IPS-15b (cell line): Measurements from ENCODE around the gene HOXC6.

ENCODE experiments used
- H3K27me3 ChIP-seq: one replicate; pipeline ENCODE4 v1.6.1; 2013; ENCODE audit warnings: low read length; ENCODE audit not compliant: control insufficient read depth, insufficient read depth
- H3K36me3 ChIP-seq: one replicate; pipeline ENCODE4 v1.6.1; 2013; ENCODE audit warnings: low read length; ENCODE audit not compliant: control insufficient read depth, insufficient read depth
- H3K4me1 ChIP-seq: one replicate; pipeline ENCODE4 v1.6.1; 2013; ENCODE audit warnings: mild to moderate bottlenecking, low read length; ENCODE audit not compliant: control insufficient read depth, insufficient read depth
- H3K4me3 ChIP-seq: one replicate; pipeline ENCODE4 v1.5.1; 2013; ENCODE audit warnings: low read depth, low read length
- H3K9ac ChIP-seq: one replicate; pipeline ENCODE4 v1.6.1; 2013; ENCODE audit warnings: low read depth, mild to moderate bottlenecking, low read length
- H3K9me3 ChIP-seq: one replicate; pipeline ENCODE4 v1.6.1; 2013; ENCODE audit warnings: mild to moderate bottlenecking, low read length; ENCODE audit not compliant: control insufficient read depth, insufficient read depth

The HOXC6 gene

GRCh38 chr12:54016051-54016450 lies 12.2 kb upstream of the HOXC6 start:
- Histone ChIP-seq H3K4me1 (no peaks in the 10 kb centered on the region), H3K36me3 (no peaks in the 10 kb centered on the region), H3K27me3 (peaks cover 96% of the 10 kb centered on the region), H3K9me3 (no peaks in the 10 kb centered on the region), H3K4me3 (peak overlapping the region; percentile 26), H3K9ac (no peak overlapping the region)

DNA sequence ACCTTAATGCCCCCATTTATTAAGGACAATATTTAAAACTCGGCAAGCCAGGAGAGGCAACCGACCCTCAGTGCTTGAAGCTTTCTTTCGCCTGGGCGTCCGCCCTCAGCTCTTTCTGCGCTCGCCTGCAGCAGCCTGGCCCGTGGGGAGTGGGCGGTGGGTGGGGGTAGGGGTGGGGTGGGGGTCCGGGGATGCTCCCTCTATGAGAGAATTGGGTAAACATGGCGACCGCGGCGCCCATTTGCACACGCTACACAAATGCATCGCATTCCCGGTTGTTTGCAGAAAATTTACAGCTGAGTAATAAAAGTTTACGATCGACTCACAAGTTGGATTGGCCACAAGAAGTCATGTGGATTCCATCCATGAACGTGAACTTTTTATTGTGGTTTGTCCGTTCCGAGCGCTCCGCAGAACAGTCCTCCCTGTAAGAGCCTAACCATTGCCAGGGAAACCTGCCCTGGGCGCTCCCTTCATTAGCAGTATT lies 11.7 kb upstream of the HOXC6 start:
- Histone ChIP-seq H3K9me3 (no peaks in the 10 kb centered on the region), H3K27me3 (peaks cover 96% of the 10 kb centered on the region), H3K9ac (no peak overlapping the region), H3K4me3 (peak overlapping the region; percentile 26), H3K36me3 (no peaks in the 10 kb centered on the region), H3K4me1 (no peaks in the 10 kb centered on the region)

DNA sequence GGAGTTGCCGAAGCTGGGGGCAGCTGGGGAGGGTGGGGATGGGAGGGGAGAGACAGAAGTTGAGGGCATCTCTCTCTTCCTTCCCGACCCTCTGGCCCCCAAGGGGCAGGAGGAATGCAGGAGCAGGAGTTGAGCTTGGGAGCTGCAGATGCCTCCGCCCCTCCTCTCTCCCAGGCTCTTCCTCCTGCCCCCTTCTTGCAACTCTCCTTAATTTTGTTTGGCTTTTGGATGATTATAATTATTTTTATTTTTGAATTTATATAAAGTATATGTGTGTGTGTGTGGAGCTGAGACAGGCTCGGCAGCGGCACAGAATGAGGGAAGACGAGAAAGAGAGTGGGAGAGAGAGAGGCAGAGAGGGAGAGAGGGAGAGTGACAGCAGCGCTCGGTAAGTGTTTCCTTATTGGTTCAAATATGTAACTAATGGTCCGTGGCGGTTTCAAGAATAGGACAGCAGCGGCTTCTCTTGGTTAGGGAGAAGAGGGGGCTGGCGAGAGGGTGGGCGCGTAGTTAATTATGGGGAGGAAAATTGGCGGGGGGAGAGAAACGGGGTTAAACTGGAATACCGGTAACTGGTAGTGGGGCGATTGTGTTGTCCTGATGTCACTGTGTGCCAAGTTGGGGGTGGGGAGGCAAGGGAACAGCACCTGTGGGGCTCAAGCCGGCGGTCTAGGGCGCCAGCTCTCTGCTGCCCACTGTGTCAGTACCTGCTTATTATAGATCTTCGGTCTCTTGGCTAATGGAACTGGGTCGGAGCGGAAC lies 11.0 kb upstream of the HOXC6 start:
- H3K4me1 ChIP-seq: no peaks in the 10 kb centered on the region

DNA sequence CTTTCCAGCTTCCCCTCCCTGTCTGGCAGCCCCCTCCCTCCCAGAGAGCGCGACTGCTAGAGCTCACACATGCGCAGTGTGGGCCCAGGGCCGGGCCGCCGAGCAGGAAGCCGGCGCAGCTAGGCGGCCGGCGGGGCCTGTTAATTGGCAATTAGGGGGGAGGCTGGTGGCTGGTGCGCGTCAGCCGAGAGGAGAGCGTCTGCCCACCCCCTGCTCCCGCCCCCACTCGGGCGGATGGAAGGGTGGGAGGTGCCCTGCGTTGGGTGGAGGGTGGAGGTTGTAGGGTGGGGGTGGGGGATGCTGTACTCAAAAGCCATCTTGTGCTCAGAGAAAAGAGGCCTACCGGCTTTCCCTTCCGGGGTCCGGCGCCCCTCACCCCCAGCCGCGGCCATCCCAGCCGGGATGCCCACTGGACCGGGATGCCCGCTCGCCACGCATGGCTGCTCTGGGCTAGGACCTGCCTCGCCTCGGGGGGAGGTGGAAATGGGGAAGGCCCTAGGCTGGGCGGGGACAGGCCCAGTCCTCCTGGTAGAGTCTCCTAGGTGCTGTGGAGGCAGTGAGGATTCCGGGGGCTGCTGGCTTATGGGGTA lies 10.3 kb upstream of the HOXC6 start:
- Histone ChIP-seq H3K4me3 (peak overlapping the region; percentile 35), H3K9ac (no peak overlapping the region), H3K27me3 (peaks cover 96% of the 10 kb centered on the region), H3K4me1 (no peaks in the 10 kb centered on the region), H3K9me3 (no peaks in the 10 kb centered on the region), H3K36me3 (no peaks in the 10 kb centered on the region)

More for the DNA sequence above, 11.0 kb upstream of the HOXC6 start:
- Histone ChIP-seq H3K4me3 (peak overlapping the region; percentile 32), H3K27me3 (peaks cover 96% of the 10 kb centered on the region), H3K9me3 (no peaks in the 10 kb centered on the region), H3K9ac (no peak overlapping the region), H3K36me3 (no peaks in the 10 kb centered on the region)

GRCh38 chr12:54018468-54018984 lies 9.7 kb upstream of the HOXC6 start:
- Histone ChIP-seq H3K4me1 (no peaks in the 10 kb centered on the region), H3K9ac (no peak overlapping the region), H3K9me3 (no peaks in the 10 kb centered on the region), H3K4me3 (peak overlapping the region; percentile 35), H3K27me3 (peaks cover 96% of the 10 kb centered on the region), H3K36me3 (no peaks in the 10 kb centered on the region)

GRCh38 chr12:54019091-54019811 lies 9.0 kb upstream of the HOXC6 start:
- H3K27me3 ChIP-seq: peaks cover 96% of the 10 kb centered on the region

DNA sequence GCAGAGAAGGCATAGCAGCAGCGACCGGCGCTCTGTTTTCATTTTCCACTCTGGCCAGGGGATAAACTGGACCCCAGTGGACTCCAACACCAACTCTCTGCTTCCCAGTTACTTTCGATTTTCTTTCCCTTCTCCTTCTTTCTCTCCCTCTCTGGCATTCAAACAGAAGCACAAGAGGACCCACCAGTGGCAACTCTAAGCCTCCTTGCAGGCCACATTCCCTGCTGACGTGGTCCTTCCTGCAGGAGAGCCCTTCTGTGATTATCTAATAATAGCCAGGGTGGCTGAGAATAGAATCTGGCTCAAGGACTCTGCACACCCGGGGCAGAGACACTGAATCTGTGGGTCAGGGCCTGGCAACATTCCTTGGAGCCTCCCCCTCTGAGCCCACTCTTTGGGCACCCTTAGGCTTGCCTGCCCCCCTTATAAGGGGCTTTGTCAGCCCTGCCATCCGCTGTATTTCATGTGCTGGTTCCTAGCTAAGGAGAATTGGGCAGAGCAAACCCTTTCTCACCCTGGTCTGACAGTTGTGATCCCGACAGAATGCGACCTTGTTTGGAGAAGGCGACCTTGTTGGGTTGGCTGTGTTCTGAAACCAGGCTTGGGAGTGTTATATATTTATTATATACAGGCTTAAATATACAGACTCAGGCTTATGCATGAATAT lies 8.2 kb upstream of the HOXC6 start:
- no peaks in the 10 kb centered on the region for H3K9me3 ChIP-seq
- H3K4me3 ChIP-seq: peak overlapping the region; percentile 30
- no peaks in the 10 kb centered on the region for H3K4me1 ChIP-seq
- H3K9ac ChIP-seq: no peak overlapping the region
- H3K36me3 ChIP-seq: no peaks in the 10 kb centered on the region
- H3K27me3 ChIP-seq: peaks cover 96% of the 10 kb centered on the region

More at GRCh38 chr12:54019091-54019811, 9.0 kb upstream of the HOXC6 start:
- H3K9ac ChIP-seq: no peak overlapping the region
- no peaks in the 10 kb centered on the region for H3K36me3 ChIP-seq
- H3K4me1 ChIP-seq: no peaks in the 10 kb centered on the region
- peak overlapping the region; percentile 26 for H3K4me3 ChIP-seq
- H3K9me3 ChIP-seq: no peaks in the 10 kb centered on the region

GRCh38 chr12:54020591-54021405 lies 7.4 kb upstream of the HOXC6 start:
- no peaks in the 10 kb centered on the region for H3K4me1 ChIP-seq
- no peaks in the 10 kb centered on the region for H3K36me3 ChIP-seq
- H3K9me3 ChIP-seq: no peaks in the 10 kb centered on the region
- H3K4me3 ChIP-seq: peak overlapping the region; percentile 5
- no peak overlapping the region for H3K9ac ChIP-seq
- H3K27me3 ChIP-seq: peaks cover 96% of the 10 kb centered on the region

DNA sequence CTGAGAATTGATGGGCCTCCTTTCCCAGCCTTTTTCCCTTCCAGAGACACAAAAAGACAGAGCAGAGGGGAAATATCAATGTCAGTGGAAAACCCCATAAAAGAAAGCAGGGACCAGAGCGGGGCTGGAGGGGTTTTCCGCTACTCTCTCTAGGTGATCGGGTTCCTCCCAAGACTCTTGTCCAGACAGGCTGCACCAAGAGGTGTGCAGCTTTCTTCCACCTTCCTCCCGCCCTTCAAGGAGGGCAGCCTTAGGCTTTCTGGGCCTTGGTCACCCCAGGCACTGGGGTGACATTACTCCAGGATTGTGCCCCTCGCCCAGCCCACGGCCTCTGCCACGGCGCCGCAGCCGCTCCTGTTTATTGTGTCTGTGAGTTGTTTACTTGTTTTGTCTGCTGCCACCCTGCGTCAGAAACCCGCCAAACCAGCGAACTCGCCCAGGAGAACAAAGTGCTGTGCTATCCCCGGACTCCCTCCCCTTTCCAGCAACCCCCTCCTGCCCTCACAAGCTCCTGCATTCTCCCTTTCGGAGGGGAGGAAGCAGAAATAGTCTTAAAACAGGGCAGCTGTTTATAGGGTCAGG lies 6.7 kb upstream of the HOXC6 start:
- H3K36me3 ChIP-seq: no peaks in the 10 kb centered on the region
- no peak overlapping the region for H3K9ac ChIP-seq
- H3K9me3 ChIP-seq: no peaks in the 10 kb centered on the region
- H3K27me3 ChIP-seq: peaks cover 96% of the 10 kb centered on the region
- H3K4me1 ChIP-seq: no peaks in the 10 kb centered on the region
- H3K4me3 ChIP-seq: no peak overlapping the region

DNA sequence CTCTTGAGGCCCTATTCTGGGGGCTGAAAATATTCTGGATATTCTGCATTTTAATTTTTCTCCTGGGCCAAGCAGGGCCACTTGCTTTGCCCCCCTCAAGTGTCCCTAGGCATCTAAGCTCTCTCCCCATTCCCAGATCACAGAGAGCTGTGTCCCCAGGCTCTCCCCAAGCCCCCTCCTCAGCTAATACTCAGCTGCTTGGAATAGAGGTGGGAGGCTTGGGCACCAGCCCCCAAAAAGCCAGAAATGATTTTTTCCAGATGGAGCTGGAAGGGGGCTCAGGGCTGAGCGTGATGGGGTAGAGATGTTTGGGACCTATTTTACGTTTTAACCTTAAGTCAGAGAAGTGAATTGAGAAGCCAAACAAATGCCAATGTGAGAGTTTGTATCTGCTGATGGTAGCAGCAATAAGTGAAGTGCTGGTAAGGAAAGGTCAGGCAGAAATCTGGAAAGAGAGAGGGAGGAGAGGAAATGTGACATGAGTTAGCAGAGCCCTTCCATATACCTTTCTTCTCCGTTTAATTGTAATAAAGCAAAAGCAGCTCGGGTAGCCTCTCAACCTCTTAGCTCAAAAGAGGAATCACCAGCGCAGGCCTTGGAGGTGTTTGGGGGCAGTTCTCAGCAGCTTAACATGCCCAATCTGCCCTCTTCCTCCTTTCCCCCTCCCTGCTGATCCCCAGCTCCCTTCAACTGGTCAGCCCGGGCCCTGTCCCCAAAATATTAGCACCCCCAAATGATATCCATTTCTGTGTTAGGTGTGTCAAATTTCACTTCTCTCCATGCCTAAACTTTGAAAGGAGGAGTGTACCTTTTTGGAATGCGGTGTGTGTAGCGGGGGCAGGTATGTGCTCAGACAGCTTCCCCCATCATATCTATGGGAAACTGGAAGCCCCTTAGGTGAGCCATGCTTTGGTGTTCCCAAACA lies 5.0 kb upstream of the HOXC6 start:
- Histone ChIP-seq H3K4me1 (no peaks in the 10 kb centered on the region), H3K4me3 (peak overlapping the region; percentile 11), H3K9ac (no peak overlapping the region), H3K36me3 (no peaks in the 10 kb centered on the region), H3K9me3 (no peaks in the 10 kb centered on the region), H3K27me3 (peaks cover 98% of the 10 kb centered on the region)
